GM12801 (cell line): ENCODE results near the gene LPCAT1.

Source experiments
- CTCF ChIP-seq: IDR thresholded peaks from one replicate; pipeline ENCODE4 v1.5.1; 2011; ENCODE audit warnings: control low read depth; ENCODE audit not compliant: insufficient read length; ENCODE audit errors: extremely low read depth

Gene LPCAT1

GRCh38 chr5:1507961-1508658 is 15.7 kb downstream of the LPCAT1 start:
- no peak for TF ChIP-seq CTCF

GRCh38 chr5:1507457-1507856 is 16.3 kb downstream of the LPCAT1 start:
- no peak for TF ChIP-seq CTCF

- TF ChIP-seq CTCF = no peak
These were observed 16.8 kb downstream of the LPCAT1 start for GRCh38 chr5:1507014-1507375.

GRCh38 chr5:1506242-1507013 is 17.3 kb downstream of the LPCAT1 start:
- no peak for TF ChIP-seq CTCF

- no peak for TF ChIP-seq CTCF
These were observed 18.1 kb downstream of the LPCAT1 start for GRCh38 chr5:1505506-1506241.

- no peak for TF ChIP-seq CTCF
These were observed 19.1 kb downstream of the LPCAT1 start for GRCh38 chr5:1504617-1505016.

GRCh38 chr5:1504069-1504595 is 19.6 kb downstream of the LPCAT1 start:
- no peak for TF ChIP-seq CTCF
